ENCODE results near the gene IGFBP2.

The IGFBP2 gene

GRCh38 chr2:216683846-216684245, 50.6 kb downstream of the IGFBP2 start:
- DNase-seq (ENCODE audit: low spot score), result no peak

GRCh38 chr2:216685327-216685875, 52.2 kb downstream of the IGFBP2 start:
- DNase-seq (ENCODE audit: low spot score), result no peak

- no peak for DNase-seq (ENCODE audit: low spot score)
Observed at GRCh38 chr2:216687111-216687510, 53.9 kb downstream of the IGFBP2 start.

- no peak for DNase-seq (ENCODE audit: low spot score)
Observed at GRCh38 chr2:216687646-216688045, 54.4 kb downstream of the IGFBP2 start.

GRCh38 chr2:216688731-216689340, 55.6 kb downstream of the IGFBP2 start:
- DNase-seq (ENCODE audit: low spot score), result no peak

GRCh38 chr2:216689397-216689796, 56.2 kb downstream of the IGFBP2 start:
- DNase-seq (ENCODE audit: low spot score), result no peak

- no peak for DNase-seq (ENCODE audit: low spot score)
Observed at GRCh38 chr2:216690456-216690852, 57.2 kb downstream of the IGFBP2 start.

- DNase-seq (ENCODE audit: low spot score), result no peak
Observed at GRCh38 chr2:216690853-216691741, 57.9 kb downstream of the IGFBP2 start.

GRCh38 chr2:216692636-216693413, 59.6 kb downstream of the IGFBP2 start:
- DNase-seq (ENCODE audit: low spot score), result peak; percentile 12

- DNase-seq (ENCODE audit: low spot score), result no peak
Observed at GRCh38 chr2:216693414-216694080, 60.3 kb downstream of the IGFBP2 start.

GRCh38 chr2:216694082-216694825, 61.0 kb downstream of the IGFBP2 start:
- DNase-seq (ENCODE audit: low spot score), result no peak

GRCh38 chr2:216694826-216695217, 61.6 kb downstream of the IGFBP2 start:
- no peak for DNase-seq (ENCODE audit: low spot score)

GRCh38 chr2:216695401-216695821, 62.2 kb downstream of the IGFBP2 start, which contains the start of gene IGFBP5:
Gene IGFBP5 (minus strand): TSS chr2:216695549. CDS start chr2:216694775, 774 bp downstream.
- no peak for DNase-seq (ENCODE audit: low spot score)

GRCh38 chr2:216696321-216696720, 63.1 kb downstream of the IGFBP2 start:
- DNase-seq (ENCODE audit: low spot score), result no peak

- DNase-seq (ENCODE audit: low spot score), result no peak
Observed at GRCh38 chr2:216696751-216697560, 63.7 kb downstream of the IGFBP2 start.

GRCh38 chr2:216698293-216698692, 65.1 kb downstream of the IGFBP2 start:
- DNase-seq (ENCODE audit: low spot score), result no peak

GRCh38 chr2:216698895-216699294, 65.7 kb downstream of the IGFBP2 start:
- DNase-seq (ENCODE audit: low spot score), result no peak

- no peak for DNase-seq (ENCODE audit: low spot score)
Observed at GRCh38 chr2:216700088-216700567, 66.9 kb downstream of the IGFBP2 start.

- DNase-seq (ENCODE audit: low spot score), result no peak
Observed at GRCh38 chr2:216700781-216701180, 67.6 kb downstream of the IGFBP2 start.

GRCh38 chr2:216701544-216701943, 68.3 kb downstream of the IGFBP2 start:
- DNase-seq (ENCODE audit: low spot score), result no peak

All from CD4-positive, alpha-beta T cell treated with Interleukin-15 for 4 hours (primary cell).